Stimulated activated CD8-positive, alpha-beta memory T cell treated with anti-CD3 and anti-CD28 coated beads, Interleukin-2, amount 100 ng/mL, for 1 hour (primary cell): ENCODE data around the gene SLC35C1.

Source experiments
- DNase-seq, 2 donors: peaks; one replicate each; pipeline ENCODE4 v3.0.0-alpha.2; 2020; ENCODE audit warnings: low read depth in 2 of 2

The SLC35C1 gene

GRCh38 chr11:45846974-45847910 lies 42.3 kb downstream of the SLC35C1 start, which contains the start of gene CRY2:
TSS of gene CRY2 (plus strand) at chr11:45847475. CDS start at chr11:45847491, 16 bp downstream.
- peak; percentile 98 to 99 for DNase-seq

- DNase-seq, result peak in 1 of 2 donors; percentile 3
Measured at GRCh38 chr11:45847911-45848316, 43.0 kb downstream of the SLC35C1 start.

DNA sequence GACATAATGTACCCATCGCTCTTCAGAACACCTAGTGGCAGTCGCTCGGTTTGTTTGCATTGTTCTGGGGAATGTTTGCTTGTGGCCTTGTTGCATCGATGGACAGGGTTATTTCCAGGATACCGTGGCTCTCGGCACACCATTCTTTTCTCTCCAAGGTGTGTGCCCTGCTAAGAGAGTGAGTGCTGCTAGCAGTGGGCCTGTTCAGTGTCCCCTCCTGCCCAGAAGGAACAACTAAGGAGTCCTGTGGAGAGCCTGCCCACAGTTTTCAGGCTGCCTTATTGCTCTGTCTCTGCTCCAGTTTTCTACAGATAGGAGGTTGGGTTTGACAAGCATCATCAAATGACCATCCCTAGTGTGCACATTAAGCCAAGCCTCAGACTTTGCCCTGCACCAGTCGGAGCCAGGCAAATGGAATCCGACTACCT lies 43.7 kb downstream of the SLC35C1 start:
- no peak for DNase-seq

DNA sequence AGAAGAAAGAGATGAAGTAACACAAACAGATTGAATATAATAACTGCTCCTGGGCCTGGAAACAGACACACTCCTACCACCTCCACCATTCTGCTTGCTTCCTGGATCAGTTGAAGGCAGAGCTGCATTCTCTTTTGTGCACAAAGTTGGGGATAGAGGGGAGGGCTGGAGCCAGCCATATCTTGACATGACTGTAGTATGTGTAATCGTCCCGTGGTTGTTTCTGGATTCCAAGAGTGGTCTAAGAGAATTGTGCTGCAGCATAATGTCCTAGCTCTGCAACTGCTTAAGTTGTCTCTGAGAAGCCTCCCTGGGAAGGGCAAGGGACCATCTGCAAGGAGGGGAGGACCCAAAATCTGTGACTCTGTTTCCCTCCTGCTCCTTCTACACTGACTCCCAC lies 45.5 kb downstream of the SLC35C1 start:
- no peak for DNase-seq

- no peak for DNase-seq
Measured at GRCh38 chr11:45851228-45851627, 46.3 kb downstream of the SLC35C1 start.

GRCh38 chr11:45852018-45852711 lies 47.2 kb downstream of the SLC35C1 start:
- DNase-seq, result no peak

DNA sequence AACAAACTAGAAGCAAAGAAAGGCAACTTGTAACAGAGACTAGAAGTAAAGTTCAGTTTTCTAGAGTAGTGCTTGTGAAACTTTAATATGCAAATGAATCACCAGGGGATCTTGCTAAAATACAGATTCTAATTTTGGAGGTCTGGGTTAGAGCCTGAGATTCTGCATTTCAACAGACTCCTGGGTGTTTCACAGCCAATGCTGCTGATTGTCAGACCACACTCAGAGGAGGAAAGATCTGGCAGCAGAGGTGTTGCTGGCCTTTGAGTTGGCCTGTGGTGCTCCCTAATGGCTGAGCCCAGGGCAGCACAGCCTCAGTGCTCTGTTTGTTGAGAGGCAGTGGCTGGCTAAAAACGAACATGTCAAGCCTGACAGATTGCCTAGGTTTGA lies 47.8 kb downstream of the SLC35C1 start:
- no peak for DNase-seq

DNA sequence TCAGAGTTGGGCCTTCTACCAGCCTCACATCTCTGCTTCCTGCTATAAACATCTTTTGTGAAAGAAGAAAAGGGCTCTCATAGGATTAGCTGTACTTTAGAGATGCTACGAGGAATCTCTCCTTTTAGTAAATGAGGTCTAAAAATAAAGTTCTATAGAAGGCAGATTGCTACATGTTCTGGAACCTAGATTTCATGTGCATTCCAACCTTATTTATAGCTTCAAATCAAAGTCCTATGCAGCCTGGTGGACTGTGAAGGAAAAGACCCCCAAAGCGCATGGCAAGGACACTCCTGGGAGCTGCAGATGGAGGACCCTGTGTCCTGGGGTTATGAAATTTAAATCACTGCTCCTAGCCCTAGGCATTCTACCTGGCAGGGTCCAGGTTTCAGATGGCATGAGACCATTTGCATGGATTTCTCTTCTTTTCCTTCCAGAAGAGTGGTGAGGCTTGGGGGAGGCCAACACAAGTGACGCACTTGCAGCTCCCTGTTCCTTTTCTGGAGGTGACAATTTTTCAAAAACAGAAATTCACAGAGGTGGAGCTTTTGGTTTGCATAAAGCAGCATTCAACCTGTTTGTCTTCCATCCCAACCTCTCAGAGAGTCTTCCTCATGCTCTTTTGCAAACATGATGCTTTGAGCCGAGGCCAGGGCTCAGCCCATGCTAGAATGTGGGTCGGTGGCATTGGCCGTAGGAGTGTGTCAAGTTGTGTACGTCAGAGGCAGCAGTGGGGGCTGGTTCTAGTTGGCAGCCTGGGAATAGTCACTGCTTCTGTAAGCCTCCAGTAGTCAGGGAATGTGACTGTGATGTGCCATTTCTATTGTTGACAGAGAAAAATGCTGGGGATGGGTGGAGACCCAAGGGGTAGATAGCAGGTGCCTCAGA lies 48.6 kb downstream of the SLC35C1 start:
- no peak for DNase-seq

- no peak for DNase-seq
Measured at GRCh38 chr11:45855308-45855707, 50.4 kb downstream of the SLC35C1 start.

DNA sequence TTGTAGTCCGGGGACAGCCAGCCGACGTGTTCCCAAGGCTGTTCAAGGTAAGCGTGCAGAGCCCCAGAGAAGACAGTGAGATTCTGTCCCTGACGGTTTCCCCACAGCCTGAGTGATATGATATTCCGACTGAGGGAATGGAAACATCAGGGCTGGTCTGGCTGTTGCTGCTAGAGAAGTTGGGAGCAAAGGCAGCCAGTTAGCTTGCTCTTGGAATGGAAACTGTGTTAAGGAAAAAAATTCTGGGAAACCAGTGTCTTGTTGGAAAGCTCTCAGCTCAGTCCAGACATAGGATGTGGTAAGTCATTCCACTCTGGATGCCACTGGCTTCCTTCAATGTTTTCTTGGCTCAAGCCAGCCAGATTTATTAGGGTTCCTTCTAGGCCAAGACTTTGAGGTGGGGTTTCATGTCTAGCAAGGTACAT lies 51.1 kb downstream of the SLC35C1 start:
- no peak for DNase-seq

DNA sequence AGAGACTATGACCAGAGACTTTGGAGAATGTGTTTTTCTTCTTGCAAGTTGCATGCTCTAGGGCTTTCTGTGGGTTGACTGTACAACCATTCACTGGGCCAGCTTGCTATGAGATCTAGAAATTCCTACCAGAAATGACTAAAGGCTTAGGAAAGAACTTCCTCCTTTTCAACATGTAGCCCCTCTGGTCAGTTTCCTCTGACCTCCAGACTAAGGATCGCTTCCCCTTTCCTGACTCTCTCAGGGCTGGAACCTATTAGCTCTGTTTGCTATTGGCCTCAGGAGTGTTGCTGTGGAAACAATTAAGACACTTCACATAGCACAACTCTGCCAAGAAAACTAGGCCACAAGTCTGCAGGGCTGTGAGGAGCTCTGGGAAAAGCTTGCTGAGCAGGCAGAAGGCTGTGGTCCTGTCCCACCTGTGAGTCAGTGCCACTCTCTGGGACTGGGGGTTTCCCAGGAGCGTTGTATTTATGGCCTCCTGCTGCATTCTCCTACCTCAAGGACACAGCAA lies 53.1 kb downstream of the SLC35C1 start:
- no peak for DNase-seq

DNA sequence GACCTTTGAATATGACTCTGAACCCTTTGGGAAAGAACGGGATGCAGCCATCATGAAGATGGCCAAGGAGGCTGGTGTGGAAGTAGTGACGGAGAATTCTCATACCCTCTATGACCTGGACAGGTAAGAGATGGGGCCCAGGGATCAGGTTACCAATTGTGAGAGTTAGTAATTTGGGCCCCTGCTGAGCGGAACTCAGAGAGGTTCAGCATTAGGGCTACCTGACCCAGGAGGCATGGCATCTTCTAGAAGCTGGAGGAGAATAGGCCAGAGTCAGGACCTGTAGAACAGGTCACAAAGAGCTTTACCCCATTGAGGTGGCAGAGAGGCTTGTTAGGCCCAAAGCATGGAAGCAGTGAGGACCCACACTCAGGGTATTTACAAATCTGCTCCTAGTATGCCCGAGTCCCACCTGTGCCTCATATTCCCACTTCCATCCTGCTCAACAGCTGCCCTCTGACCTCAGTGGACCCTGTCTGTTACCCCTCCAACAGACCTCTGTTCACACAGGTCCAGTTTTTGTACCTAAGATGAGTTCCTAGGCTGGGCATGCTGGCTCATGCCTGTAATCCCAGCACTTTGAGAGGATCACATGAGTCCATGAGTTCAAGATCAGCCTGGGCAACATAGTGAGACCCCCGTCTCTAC lies 53.9 kb downstream of the SLC35C1 start:
- no peak for DNase-seq

- DNase-seq, result no peak
Measured at GRCh38 chr11:45859661-45860140, 54.8 kb downstream of the SLC35C1 start.

- no peak for DNase-seq
Measured at GRCh38 chr11:45860348-45860747, 55.4 kb downstream of the SLC35C1 start.

GRCh38 chr11:45860764-45861510 lies 56.0 kb downstream of the SLC35C1 start:
- no peak for DNase-seq
